NCI-H146 treated with DMSO at 0.1 percent for 48 hours (cell line): ENCODE data around the gene GAL3ST2.
"Not testable (repeated sequence)": the region's sequence is repeated elsewhere in the genome, so short reads cannot be mapped to it uniquely, and the experiment has no call there.

Experiments
- DNase-seq: peaks from one replicate; lab custom pipeline; 2025; ENCODE audit not compliant: unreplicated experiment; lab: John Stamatoyannopoulos, UW

The GAL3ST2 gene

DNA sequence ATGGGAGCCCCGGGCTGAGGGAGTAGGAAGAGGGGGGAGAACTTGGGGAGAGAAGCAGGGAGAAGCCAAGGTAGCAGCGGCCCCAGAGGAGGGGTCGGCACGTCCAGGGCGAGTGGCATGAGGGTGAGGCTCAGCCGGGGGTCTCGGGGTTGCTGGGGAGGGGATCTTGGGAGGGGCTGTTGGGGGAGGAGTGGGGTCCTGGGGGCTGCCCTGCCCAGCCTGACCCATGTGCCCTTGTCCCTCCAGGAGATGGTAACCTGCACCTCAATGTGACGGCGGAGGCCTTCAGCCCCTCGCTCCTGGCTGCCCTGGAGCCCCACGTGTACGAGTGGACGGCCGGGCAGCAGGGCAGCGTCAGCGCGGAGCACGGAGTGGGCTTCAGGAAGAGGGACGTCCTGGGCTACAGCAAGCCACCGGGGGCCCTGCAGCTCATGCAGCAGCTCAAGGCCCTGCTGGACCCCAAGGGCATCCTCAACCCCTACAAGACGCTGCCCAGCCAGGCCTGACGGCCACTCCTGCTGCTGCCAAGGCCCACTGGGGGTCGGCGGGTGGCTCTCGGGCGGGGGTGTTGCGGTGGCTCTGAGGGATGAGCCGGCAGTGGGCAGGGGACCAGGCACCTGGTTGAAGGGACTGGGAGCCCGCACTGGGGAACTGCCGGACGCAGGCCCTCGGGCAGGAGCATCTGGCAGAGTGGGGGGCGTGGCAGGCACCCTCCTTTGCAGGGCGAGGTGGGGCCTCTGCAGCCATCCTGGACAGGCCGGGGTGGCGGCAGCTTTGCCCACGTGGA lies 9.0 kb upstream of the GAL3ST2 start:
- DNase-seq, result no peak

DNA sequence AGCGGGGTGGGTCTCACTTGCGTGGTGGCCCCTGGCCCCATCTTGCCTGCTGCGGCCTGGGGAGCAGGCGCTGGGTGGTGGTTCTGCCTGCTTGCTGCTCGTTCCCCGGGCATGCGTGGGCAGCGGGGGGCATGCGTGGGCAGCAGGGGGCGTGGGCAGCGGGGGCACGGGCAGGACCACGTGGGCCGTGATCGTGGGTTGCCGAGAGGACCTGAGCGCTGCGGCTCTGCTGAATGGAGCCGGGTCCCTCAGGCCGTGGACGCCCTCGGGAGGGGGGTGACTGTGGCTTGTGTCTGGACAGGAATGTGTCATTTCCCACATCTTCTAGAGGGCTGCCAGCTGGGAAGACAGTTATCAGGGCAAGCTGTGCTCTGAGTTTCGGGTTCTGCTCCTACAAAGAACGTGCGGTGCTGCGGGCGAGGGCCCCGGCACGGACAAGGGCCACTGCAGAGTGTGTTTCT lies 8.3 kb upstream of the GAL3ST2 start:
- no peak for DNase-seq

DNA sequence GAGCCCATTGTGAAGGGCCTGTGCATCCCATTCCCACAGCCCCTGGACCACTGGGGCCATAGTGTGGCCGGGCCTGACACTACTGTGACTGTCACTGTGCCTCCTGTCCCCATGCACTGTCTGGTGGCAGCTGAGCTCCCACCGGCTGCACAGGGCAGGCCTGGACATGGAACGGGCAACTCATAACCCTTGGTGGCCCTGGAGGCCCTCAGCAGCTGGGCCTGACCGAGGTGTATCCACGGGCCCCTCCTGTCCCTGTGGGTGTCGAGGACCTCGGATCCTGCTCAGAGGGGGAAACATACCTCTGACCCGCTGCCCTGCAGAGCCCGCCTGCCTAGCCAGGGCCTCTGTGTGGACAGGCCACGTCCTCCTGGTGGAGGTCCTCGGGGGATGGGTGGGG lies 7.8 kb upstream of the GAL3ST2 start:
- no peak for DNase-seq

- DNase-seq, result no peak
These were observed 6.8 kb upstream of the GAL3ST2 start for GRCh38 chr2:241769819-241770184.

DNA sequence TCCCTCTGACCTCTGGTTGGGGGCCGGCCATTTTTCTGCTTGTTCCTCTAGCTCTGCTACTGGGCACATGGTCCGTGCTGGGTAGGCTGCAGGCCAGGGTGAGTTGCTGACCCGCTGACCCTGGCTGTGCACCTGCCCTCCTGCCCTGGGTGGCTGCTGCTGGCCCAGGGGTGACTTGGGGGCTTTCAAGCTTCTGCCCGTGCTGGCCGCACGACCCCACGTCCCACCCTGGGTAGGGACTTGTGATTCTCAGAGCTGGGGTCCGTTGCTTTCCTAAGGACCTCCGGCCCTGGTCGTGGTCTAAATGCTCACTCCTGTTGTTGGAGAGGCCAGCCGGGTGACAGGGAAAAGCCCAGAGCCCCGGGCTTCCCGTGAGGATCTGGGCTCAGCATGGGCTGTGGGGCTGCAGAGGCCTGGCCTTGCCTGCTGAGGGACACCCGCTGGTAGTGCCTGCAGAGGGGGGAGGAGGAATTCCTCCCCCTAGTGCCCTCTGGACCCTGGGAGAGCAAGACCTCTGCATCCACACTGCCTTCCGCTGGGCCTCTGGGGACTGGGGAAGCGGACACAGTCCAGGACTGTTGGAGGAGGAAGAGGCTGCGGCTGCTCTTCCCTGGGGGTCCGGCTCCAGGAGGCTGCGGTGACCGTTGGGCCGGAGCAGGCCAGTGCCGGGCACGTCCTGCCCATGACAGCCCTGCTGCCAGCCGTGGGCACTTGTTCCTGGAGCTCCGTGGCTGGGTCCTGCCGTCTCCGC lies 6.3 kb upstream of the GAL3ST2 start:
- no peak for DNase-seq

- DNase-seq, result no peak
These were observed 5.7 kb upstream of the GAL3ST2 start for GRCh38 chr2:241770936-241771285.

- DNase-seq, result no peak
These were observed 5.1 kb upstream of the GAL3ST2 start for GRCh38 chr2:241771286-241772062.

GRCh38 chr2:241772063-241772499 lies 4.5 kb upstream of the GAL3ST2 start:
- no peak for DNase-seq

GRCh38 chr2:241773511-241774418 lies 2.9 kb upstream of the GAL3ST2 start:
- DNase-seq, result peak; percentile 26

DNA sequence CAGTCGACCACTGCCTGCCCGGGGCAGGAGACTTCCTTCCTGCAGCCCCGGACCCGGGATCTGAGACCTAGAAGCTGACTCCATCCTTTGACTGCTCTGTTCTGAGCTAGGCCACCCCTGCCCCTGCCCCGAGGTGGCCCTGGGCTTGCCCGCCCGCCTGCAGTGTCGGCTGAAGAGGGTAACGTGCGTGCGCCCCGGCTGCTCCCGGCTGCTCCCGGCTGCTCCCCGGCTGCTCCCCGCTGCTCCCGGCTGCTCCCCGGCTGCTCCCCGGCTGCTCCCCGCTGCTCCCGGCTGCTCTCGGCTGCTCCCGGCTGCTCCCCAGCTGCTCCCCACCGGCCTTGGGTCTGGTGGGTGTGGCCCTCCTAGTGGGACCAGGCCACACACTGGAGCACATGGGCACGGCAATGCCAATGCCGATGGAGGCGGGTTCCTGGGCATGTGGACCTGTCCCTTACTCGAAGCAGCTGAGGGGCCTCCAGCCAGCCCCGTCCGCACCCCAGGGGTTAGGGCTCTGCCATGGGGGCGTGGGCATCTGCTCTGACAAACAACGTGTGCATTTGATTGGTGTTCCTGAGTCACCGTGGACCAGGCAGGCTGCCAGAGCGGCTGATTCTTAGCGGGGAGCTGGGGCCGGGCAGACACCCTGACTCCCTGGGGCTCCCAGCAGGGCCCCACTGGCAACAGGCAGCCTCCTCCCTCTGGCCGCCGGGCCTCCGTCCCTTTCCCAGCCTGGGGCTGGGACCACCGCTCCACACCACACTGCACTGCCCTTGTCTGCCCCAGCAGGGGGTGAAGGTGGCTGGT lies 2.0 kb upstream of the GAL3ST2 start:
- DNase-seq, result peak; percentile 3

DNA sequence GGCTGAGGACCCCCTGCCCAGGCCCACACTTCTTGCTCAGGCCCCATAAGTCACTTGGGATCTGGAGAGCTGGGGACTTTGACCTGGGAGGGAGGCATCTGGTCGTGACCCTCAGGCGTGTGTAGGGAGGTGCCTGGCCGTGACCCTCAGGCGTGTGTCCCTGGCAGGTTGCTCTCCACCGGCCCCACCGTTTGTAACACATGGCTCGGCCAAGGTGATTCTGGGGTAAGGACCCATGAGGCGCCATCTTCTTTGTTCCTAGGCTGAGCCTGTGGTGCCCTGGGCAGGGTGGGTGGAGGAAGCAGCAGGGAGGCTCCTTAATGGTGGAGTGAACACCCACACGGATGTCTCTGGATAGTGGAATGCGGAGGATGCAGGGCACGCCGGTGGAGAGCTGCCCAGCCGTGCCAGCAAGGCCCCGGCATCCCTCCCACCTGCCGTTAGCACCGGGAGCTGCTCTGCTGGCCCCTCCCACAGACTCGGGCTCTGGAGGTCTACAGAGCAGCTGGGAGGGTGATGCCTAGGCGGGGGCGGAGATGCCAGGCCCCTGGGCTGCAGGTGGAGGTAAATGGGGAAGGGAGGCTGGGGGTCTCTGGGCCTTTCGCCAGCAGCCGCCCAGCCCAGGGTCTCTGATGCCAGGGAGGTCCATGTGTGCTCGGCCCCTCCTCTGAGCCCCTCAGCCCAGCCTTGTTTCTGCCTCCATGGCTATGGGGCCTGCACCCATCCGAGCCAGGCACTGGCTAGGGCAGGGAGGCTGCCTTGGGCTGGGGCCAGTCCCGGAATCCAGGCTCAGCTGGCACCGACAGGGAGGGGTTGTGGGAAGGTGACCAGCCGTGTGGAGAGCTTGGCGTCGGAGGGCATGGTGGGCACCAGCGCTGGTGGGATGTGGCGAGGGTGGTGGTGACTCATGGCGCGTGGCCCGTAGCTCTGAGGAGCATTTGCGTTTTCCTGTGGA lies 1.1 kb upstream of the GAL3ST2 start:
- DNase-seq, result no peak

- no peak for DNase-seq
These were observed 606 bp downstream of the GAL3ST2 start for GRCh38 chr2:241777170-241777685.

DNA sequence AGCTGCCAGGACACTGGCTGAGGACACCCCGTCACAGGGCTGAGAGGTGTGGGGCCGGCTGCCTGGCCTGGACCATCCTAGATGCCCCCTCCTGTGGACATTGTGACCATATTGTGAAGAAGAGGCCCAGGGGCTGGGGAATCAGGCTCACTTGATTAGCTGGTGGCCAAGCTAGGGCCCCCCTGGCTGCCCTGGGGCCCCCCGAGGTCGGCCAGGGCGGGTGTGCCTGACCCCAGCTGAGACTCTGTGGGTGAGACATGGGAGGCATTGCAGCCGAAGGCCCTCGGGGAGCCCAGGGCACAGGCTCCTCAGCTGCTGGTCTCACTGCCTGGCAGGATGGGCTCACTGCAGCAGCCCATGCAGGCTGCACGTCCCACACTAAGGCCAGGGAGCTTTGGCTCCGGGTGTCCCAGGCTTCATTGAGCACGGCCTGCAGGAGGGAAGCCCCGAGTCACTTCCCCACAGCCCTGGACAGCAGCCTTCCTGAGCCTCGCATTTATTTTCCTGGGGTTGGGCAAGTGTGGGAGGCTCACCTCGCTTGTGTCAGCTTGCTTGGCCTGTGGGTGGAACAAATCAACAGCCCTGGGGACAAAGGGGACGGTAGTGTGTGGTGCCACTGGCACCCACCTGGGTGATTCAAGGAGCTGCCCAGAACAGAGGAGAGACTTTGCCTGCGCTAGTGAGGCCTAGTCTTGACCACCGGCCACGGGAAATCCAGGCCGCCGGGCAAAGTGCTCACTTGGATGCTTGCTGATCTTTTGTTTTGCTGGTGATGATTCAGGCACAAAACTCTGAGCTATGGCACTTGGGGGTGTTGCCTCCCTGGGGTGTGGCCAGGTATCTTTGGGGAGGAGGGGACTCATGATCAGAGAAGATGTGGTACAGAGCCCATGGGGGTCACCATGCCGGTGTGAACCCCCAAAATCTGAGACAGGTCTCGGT lies 1.3 kb downstream of the GAL3ST2 start:
- DNase-seq, result no peak

DNA sequence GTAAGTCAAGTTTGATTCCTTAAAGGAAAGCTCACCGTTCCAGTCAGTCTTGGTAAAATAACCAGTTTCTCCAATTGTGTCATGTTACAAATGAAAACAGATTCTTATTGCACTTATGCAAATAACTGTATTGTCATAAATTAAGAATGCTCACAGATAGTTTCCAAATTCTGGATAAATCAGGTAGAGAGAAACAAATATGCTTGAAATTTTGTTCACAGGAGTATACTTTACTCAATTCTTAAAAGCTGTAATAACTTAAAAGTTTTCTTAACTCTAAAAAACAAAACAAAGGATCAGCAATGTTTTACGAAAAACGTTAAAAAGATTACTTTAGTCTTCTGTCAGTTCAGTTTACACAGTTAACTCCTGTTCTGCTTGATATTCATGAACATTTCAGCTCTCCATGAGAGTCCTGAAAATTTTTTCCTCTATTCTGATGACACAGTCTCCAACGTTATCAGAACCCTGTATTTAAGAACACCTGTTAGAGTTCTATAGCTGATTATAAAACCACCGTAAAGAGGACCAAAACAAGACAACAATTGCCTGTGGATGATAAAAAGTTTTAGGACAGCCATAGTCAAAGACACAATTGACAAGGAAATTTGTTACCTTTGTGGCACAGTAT lies 4.4 kb downstream of the GAL3ST2 start:
- no peak for DNase-seq

DNA sequence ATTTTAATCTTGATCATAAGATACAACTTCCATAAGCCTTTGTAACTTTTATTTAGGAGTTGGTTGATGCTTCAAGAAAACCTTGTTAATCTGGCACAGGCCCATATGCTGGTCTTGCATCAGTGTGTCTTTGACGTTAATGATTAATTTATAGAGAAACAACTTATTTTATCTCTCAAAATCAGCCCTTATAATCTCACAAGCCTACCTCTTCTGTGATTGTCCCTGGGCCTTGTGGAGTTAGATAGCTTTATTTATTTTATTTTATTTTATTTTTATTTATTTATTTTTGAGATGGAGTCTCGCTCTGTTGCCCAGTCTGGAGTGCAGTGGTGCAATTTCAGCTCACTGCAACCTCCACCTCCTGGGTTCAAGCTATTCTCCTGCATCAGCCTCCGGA lies 5.4 kb downstream of the GAL3ST2 start:
- DNase-seq, result not testable (repeated sequence)

DNA sequence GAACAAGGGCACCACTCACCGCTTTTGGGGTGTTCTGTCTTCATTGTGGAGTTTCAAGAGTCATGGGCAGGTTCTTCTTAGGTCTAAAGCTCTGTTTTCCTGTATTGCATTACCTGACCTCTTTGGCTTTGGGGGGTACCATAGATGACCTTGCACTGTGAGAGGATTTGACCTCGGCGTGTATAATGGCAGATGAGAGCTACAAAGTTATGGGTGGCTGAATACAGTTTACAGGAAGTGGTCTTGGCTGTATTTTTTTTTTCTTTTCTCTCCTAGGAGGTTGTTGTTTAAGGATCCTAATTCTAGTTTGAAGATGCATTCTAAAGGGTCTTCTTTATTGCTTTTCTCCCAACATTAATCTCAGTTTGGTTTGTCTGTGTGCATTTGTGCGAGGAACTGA lies 11.5 kb downstream of the GAL3ST2 start:
- no peak for DNase-seq

- DNase-seq, result no peak
These were observed 11.9 kb downstream of the GAL3ST2 start for GRCh38 chr2:241788572-241788971.
